ENCODE data around the gene USF2.

DNA sequence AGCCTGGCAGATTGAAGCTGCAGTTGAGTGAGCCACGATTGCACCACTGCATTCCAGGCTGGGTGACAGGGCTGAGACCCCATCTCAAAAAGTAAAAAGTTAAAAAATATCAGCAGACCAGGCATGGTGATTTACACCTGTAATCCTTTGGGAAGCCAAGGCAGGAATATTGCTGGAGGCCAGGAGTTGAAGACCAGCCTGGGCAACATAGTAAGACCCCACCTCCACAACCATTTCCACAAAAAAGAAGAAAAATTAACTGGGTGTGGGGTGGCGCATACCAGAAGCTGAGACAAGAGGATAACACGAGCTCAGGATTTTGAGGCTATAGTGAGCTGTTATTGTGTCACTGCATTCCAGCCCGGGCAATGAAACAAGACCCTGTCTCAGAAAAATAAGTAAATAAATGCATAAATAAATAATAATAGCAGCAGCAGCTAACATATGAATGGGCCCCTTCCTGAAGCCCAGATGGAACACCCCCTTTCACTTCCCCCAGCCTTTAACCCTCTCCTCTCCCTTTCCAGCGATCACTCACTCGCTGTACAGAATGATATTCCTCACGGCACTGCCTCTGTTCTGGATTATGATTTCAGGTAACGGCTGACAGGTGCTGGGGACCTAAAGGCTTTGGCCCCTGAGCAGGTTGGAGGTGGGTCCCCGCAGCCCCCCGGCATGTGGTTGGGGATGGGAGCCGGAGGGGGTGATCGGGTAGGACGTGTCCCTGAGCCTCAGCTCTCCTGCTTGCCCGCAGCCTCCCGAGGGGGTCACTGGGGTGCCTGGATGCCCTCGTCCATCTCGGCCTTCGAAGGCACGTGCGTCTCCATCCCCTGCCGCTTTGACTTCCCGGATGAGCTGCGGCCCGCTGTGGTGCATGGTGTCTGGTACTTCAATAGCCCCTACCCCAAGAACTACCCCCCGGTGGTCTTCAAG is 26.4 kb downstream of the USF2 start:
- TF ChIP-seq NFIC (IDR thresholded peaks at IDR 0.05; ENCODE audit: borderline replicate concordance): no peak
- TF ChIP-seq, protein P1, sequence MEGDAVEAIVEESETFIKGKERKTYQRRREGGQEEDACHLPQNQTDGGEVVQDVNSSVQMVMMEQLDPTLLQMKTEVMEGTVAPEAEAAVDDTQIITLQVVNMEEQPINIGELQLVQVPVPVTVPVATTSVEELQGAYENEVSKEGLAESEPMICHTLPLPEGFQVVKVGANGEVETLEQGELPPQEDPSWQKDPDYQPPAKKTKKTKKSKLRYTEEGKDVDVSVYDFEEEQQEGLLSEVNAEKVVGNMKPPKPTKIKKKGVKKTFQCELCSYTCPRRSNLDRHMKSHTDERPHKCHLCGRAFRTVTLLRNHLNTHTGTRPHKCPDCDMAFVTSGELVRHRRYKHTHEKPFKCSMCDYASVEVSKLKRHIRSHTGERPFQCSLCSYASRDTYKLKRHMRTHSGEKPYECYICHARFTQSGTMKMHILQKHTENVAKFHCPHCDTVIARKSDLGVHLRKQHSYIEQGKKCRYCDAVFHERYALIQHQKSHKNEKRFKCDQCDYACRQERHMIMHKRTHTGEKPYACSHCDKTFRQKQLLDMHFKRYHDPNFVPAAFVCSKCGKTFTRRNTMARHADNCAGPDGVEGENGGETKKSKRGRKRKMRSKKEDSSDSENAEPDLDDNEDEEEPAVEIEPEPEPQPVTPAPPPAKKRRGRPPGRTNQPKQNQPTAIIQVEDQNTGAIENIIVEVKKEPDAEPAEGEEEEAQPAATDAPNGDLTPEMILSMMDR (IDR thresholded peaks at IDR 0.05): no peak
